ENCODE measurements around the gene PAM16.
"Not testable (repeated sequence)": the region's sequence is repeated elsewhere in the genome, so short reads cannot be mapped to it uniquely, and the experiment has no call there.

Gene PAM16

GRCh38 chr16:4350787-4351659 is at the start of gene PAM16:
Gene PAM16 (minus strand): TSS chr16:4351321. CDS start chr16:4351234, 87 bp downstream.
- DNase-seq: peak; percentile 95

GRCh38 chr16:4399001-4399730 is 48.0 kb upstream of the PAM16 start:
- DNase-seq: no peak

GRCh38 chr16:4395055-4395726 is 44.1 kb upstream of the PAM16 start:
- DNase-seq: no peak

- not testable (repeated sequence) for DNase-seq
Observed at GRCh38 chr16:4393850-4394249, 42.7 kb upstream of the PAM16 start.

- no peak for DNase-seq
Observed at GRCh38 chr16:4393240-4393600, 42.1 kb upstream of the PAM16 start.

- DNase-seq: no peak
Observed at GRCh38 chr16:4392382-4393239, 41.5 kb upstream of the PAM16 start.

GRCh38 chr16:4391631-4392381 is 40.7 kb upstream of the PAM16 start:
- DNase-seq: no peak

GRCh38 chr16:4390266-4391260 is 39.4 kb upstream of the PAM16 start:
- no peak for DNase-seq

GRCh38 chr16:4389051-4389955 is 38.2 kb upstream of the PAM16 start:
- no peak for DNase-seq

- DNase-seq: no peak
Observed at GRCh38 chr16:4388271-4389021, 37.3 kb upstream of the PAM16 start.

- no peak for DNase-seq
Observed at GRCh38 chr16:4387781-4388180, 36.7 kb upstream of the PAM16 start.

- no peak for DNase-seq
Observed at GRCh38 chr16:4386951-4387565, 35.9 kb upstream of the PAM16 start.

GRCh38 chr16:4386451-4386805 is 35.3 kb upstream of the PAM16 start:
- DNase-seq: no peak

- DNase-seq: no peak
Observed at GRCh38 chr16:4385789-4386450, 34.8 kb upstream of the PAM16 start.

GRCh38 chr16:4385066-4385788 is 34.1 kb upstream of the PAM16 start:
- DNase-seq: no peak

- no peak for DNase-seq
Observed at GRCh38 chr16:4384509-4384942, 33.4 kb upstream of the PAM16 start.
